HCT116 (cell line): ENCODE results near the gene TMEM150A. TPM values are rescaled to one million over a fixed set of nuclear protein-coding genes. Genes with fewer than 3 reads are reported as not detected.

Source experiments
- ATAC-seq: fragments of 200-7000 bp; cut with Tn5 transposase; 2 replicates; pipeline ENCODE4 v1.9.1; 2020; ENCODE audit warnings: mild to moderate bottlenecking, moderate library complexity
- BruUV-seq: library from RNA; stranded (reverse); fragments of 400-500 nt; replicated peaks from 2 replicates; lab custom pipeline; 2021; lab: Mats Ljungman, UMichigan
- CTCF ChIA-PET: fragments of 300-600 bp; sonication (Branson Sonifier 250); formaldehyde crosslinking; loops from one replicate; lab custom pipeline; 2021; ENCODE audit warnings: antibody characterized with exemption; lab: Charles Lee
- POLR2A ChIA-PET: fragments of 300-600, 350-600 bp; sonication (Branson Sonifier 250); formaldehyde crosslinking; loops from one replicate; lab custom pipeline; 2021; ENCODE audit warnings: antibody characterized with exemption; lab: Charles Lee
- RAD21 ChIA-PET, 2 experiments: fragments of 300-600 bp; sonication (Branson Sonifier 250); formaldehyde crosslinking; loops; one replicate each; lab custom pipeline; 2023; ENCODE audit warnings: low total read pairs in 2 of 2; ENCODE audit not compliant: uncharacterized antibody in 2 of 2, unreplicated experiment in 2 of 2, low non-redundant PET in 1 of 2; lab: Charles Lee
- DNase-seq: peaks from one replicate; pipeline ENCODE4 v3.0.0-alpha.2; 2010; ENCODE audit warnings: low read depth, low spot score
- H2AFZ ChIP-seq: fragments of 200-600 bp; shearing (Covaris generic), sonication (generic); 2 replicates; pipeline ENCODE4 v1.6.1; 2017; ENCODE audit warnings: low read depth, mixed run types, mixed read lengths, antibody characterized with exemption, low read length; ENCODE audit not compliant: poor library complexity, severe bottlenecking
- H3K27ac ChIP-seq: 2 replicates; pipeline ENCODE4 v1.5.1; 2012; ENCODE audit warnings: low read depth, low read length
- H3K27me3 ChIP-seq: fragments of 200-600 bp; sonication (generic); 2 replicates; pipeline ENCODE4 v1.6.1; 2016; ENCODE audit warnings: mixed run types, low read length, mixed read lengths; ENCODE audit not compliant: insufficient read depth
- H3K36me3 ChIP-seq, 2 experiments: fragments of 200-500 bp in 1 of 2; fragments of 200-600 bp in 1 of 2; sonication (Bioruptor generic) in 1 of 2; sonication (generic) in 1 of 2; 2 replicates each; pipeline versions ENCODE4 v1.5.1 to v1.6.1; 2014 to 2016; ENCODE audit warnings: low read length in 2 of 2, inconsistent platforms in 1 of 2, mixed read lengths in 1 of 2, mixed run types in 1 of 2; ENCODE audit not compliant: insufficient read depth in 2 of 2, control insufficient read depth in 1 of 2
- H3K4me1 ChIP-seq, 2 experiments: fragments of 200-600 bp in 1 of 2; sonication (generic) in 1 of 2; 2 replicates each; pipeline versions ENCODE4 v1.5.1 to v1.6.1; 2012 to 2017; ENCODE audit warnings: low read length in 2 of 2, inconsistent platforms in 1 of 2, mild to moderate bottlenecking in 1 of 2, mixed read lengths in 1 of 2, mixed run types in 1 of 2, moderate library complexity in 1 of 2; ENCODE audit not compliant: insufficient read depth in 2 of 2, control insufficient read depth in 1 of 2
- H3K4me2 ChIP-seq: fragments of 200-600 bp; sonication (generic); 2 replicates; pipeline ENCODE4 v1.6.1; 2017; ENCODE audit warnings: mixed run types, low read length, mixed read lengths
- H3K4me3 ChIP-seq, 2 experiments: fragments of 200-600 bp in 1 of 2; sonication (generic) in 1 of 2; replicated peaks in 1 of 2; 2 replicates each; pipeline ENCODE4 v1.5.1; 2011 to 2016; ENCODE audit warnings: low read length in 2 of 2, control low read depth in 1 of 2, low read depth in 1 of 2, mild to moderate bottlenecking in 1 of 2, mixed read lengths in 1 of 2, mixed run types in 1 of 2
- H3K79me2 ChIP-seq: fragments of 200-600 bp; sonication (generic); 2 replicates; pipeline ENCODE4 v1.6.1; 2017; ENCODE audit warnings: mild to moderate bottlenecking, mixed run types, low read length, moderate library complexity, mixed read lengths; ENCODE audit not compliant: insufficient read depth
- H3K9ac ChIP-seq: fragments of 200-600 bp; sonication (generic); 2 replicates; pipeline ENCODE4 v1.6.1; 2016; ENCODE audit warnings: low read length, mixed read lengths
- H3K9me2 ChIP-seq: fragments of 200-600 bp; sonication (generic), shearing (Covaris generic); 2 replicates; pipeline ENCODE4 v1.6.1; 2017; ENCODE audit warnings: mixed run types, mild to moderate bottlenecking, moderate library complexity; ENCODE audit not compliant: insufficient read depth
- H3K9me3 ChIP-seq, 2 experiments: fragments of 200-500 bp in 1 of 2; fragments of 200-600 bp in 1 of 2; sonication (Bioruptor generic) in 1 of 2; sonication (generic) in 1 of 2; 2 replicates each; pipeline ENCODE4 v1.6.1; 2014 to 2017; ENCODE audit warnings: low read length in 2 of 2, mixed read lengths in 2 of 2, inconsistent platforms in 1 of 2, low read depth in 1 of 2, mild to moderate bottlenecking in 1 of 2, mixed run types in 1 of 2, moderate library complexity in 1 of 2; ENCODE audit not compliant: control insufficient read depth in 1 of 2, insufficient read depth in 1 of 2
- H4K20me1 ChIP-seq: fragments of 200-600 bp; sonication (generic), shearing (Covaris generic); 2 replicates; pipeline ENCODE4 v1.6.1; 2017; ENCODE audit warnings: mixed run types, mild to moderate bottlenecking, moderate library complexity; ENCODE audit not compliant: insufficient read depth
- ATF3 ChIP-seq: IDR thresholded peaks from 2 replicates; pipeline ENCODE4 v1.6.1; 2012
- CBX3 ChIP-seq: IDR thresholded peaks from 2 replicates; pipeline ENCODE4 v1.6.1; 2012; ENCODE audit warnings: low read depth
- CEBPB ChIP-seq: IDR thresholded peaks from 2 replicates; pipeline ENCODE4 v1.6.1; 2012; ENCODE audit warnings: low read depth
- ELF1 ChIP-seq: IDR thresholded peaks from 2 replicates; pipeline ENCODE4 v1.6.1; 2012; ENCODE audit warnings: low read depth, borderline replicate concordance
- EZH2phosphoT487 ChIP-seq: fragments of 200-600 bp; IDR thresholded peaks from 2 replicates; pipeline ENCODE4 v1.6.1; 2018; ENCODE audit warnings: antibody characterized with exemption, borderline replicate concordance
- FOSL1 ChIP-seq: IDR thresholded peaks from 2 replicates; pipeline ENCODE4 v1.6.1; 2012; ENCODE audit warnings: low read depth
- JUND ChIP-seq: IDR thresholded peaks from 2 replicates; pipeline ENCODE4 v1.6.1; 2012
- MAX ChIP-seq: IDR thresholded peaks from 2 replicates; pipeline ENCODE4 v1.6.1; 2012
- POLR2A ChIP-seq: IDR thresholded peaks from 2 replicates; pipeline ENCODE4 v1.7.0; 2011; ENCODE audit warnings: borderline replicate concordance; ENCODE audit not compliant: insufficient read depth, insufficient read length; ENCODE audit errors: extremely low read depth
- POLR2AphosphoS5 ChIP-seq: IDR thresholded peaks from 2 replicates; pipeline ENCODE4 v1.6.1; 2011; ENCODE audit warnings: mild to moderate bottlenecking, low read depth, low read length, moderate library complexity
- SP1 ChIP-seq: IDR thresholded peaks from 2 replicates; pipeline ENCODE4 v1.6.1; 2012; ENCODE audit warnings: low read depth
- ZFX ChIP-seq: fragments of 450-650 bp; IDR thresholded peaks from 2 replicates; pipeline ENCODE4 v1.6.1; 2017
- ZNF274 ChIP-seq: fragments of 200-500 bp; sonication (Bioruptor generic); IDR thresholded peaks from 2 replicates; pipeline ENCODE4 v1.6.1; 2014; ENCODE audit warnings: mild to moderate bottlenecking, low read depth, low read length, inconsistent platforms
- intact Hi-C: fragments of 100-400 bp; cut with micrococcal nuclease; formaldehyde crosslinking; loops from 2 replicates; pipeline ENCODE4 v1.10.0; 2022
- total RNA-seq: library from RNA; stranded (reverse); gene quantifications from one replicate; pipeline ENCODE4 v1.2.1, GENCODE V29; 2021; ENCODE audit not compliant: unreplicated experiment
- TF ChIP-seq, protein P1 (sequence below): IDR thresholded peaks from 2 replicates; pipeline ENCODE4 v1.6.1; 2011; ENCODE audit warnings: mild to moderate bottlenecking, low read length, moderate library complexity; ENCODE audit not compliant: insufficient replicate concordance; ENCODE audit errors: extremely low read depth
- TF ChIP-seq, protein P2 (sequence below), 3 experiments: fragments of 200-600 bp in 1 of 3; sonication (generic) in 1 of 3; IDR thresholded peaks in 2 of 3; conservative IDR thresholded peaks in 1 of 3; 2 replicates each; pipeline ENCODE4 v1.5.1; 2012 to 2017; ENCODE audit warnings: low read depth in 2 of 3, low read length in 2 of 3, antibody characterized with exemption in 1 of 3, borderline replicate concordance in 1 of 3, control low read depth in 1 of 3, mild to moderate bottlenecking in 1 of 3, mixed read lengths in 1 of 3, mixed run types in 1 of 3, moderate library complexity in 1 of 3; ENCODE audit not compliant: insufficient read depth in 1 of 3

The TMEM150A gene
- total RNA-seq, 1 experiment from 2014 or later = 9.9 TPM

DNA sequence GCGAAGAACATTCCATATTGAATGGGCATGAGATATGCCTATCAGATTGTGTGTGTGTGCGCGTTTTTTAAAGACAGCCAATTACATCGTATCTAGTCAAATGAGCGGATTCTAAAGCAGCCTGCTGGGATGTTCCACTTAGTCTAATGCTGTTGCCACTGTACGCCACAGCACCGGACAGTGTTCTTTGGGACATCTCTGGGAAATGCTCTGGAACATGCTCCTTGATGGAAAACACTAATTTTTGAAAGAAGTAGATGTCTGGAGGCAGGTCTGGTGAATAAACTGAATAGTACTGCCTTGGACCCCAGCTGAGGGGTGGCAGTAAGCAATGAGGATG is 3.6 kb upstream of the TMEM150A start:
- RAD21 ChIA-PET = no interaction called here
- CTCF ChIA-PET = no interaction called here
- Histone ChIP-seq H3K4me2 (no peak overlapping the region), H3K9me3 (no peaks in the 10 kb centered on the region), H2AFZ (no peak overlapping the region), H3K79me2 (peaks cover 7% of the 10 kb centered on the region), H3K36me3 (peaks cover 6 to 16% of the 10 kb centered on the region in 2 experiments), H3K4me3 (no peak overlapping the region), H3K27me3 (no peaks in the 10 kb centered on the region), H3K27ac (no peak overlapping the region), H3K9me2 (no peaks in the 10 kb centered on the region), H3K4me1 (peaks cover 14 to 26% of the 10 kb centered on the region in 2 experiments), H4K20me1 (no peaks in the 10 kb centered on the region), H3K9ac (no peak overlapping the region)
- no peak for TF ChIP-seq ATF3
- TF ChIP-seq ZFX = no peak
- TF ChIP-seq SP1 = no peak
- TF ChIP-seq JUND = no peak
- TF ChIP-seq ZNF274 = no peak
- TF ChIP-seq EZH2phosphoT487 = no peak
- TF ChIP-seq POLR2A = no peak
- TF ChIP-seq FOSL1 = no peak
- no peak for TF ChIP-seq MAX
- TF ChIP-seq CEBPB = no peak
- no peak for TF ChIP-seq POLR2AphosphoS5
- no peak for TF ChIP-seq ELF1
- TF ChIP-seq, protein P1, sequence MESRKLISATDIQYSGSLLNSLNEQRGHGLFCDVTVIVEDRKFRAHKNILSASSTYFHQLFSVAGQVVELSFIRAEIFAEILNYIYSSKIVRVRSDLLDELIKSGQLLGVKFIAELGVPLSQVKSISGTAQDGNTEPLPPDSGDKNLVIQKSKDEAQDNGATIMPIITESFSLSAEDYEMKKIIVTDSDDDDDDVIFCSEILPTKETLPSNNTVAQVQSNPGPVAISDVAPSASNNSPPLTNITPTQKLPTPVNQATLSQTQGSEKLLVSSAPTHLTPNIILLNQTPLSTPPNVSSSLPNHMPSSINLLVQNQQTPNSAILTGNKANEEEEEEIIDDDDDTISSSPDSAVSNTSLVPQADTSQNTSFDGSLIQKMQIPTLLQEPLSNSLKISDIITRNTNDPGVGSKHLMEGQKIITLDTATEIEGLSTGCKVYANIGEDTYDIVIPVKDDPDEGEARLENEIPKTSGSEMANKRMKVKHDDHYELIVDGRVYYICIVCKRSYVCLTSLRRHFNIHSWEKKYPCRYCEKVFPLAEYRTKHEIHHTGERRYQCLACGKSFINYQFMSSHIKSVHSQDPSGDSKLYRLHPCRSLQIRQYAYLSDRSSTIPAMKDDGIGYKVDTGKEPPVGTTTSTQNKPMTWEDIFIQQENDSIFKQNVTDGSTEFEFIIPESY = no peak
- no peak for TF ChIP-seq CBX3
- TF ChIP-seq, protein P2, sequence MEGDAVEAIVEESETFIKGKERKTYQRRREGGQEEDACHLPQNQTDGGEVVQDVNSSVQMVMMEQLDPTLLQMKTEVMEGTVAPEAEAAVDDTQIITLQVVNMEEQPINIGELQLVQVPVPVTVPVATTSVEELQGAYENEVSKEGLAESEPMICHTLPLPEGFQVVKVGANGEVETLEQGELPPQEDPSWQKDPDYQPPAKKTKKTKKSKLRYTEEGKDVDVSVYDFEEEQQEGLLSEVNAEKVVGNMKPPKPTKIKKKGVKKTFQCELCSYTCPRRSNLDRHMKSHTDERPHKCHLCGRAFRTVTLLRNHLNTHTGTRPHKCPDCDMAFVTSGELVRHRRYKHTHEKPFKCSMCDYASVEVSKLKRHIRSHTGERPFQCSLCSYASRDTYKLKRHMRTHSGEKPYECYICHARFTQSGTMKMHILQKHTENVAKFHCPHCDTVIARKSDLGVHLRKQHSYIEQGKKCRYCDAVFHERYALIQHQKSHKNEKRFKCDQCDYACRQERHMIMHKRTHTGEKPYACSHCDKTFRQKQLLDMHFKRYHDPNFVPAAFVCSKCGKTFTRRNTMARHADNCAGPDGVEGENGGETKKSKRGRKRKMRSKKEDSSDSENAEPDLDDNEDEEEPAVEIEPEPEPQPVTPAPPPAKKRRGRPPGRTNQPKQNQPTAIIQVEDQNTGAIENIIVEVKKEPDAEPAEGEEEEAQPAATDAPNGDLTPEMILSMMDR (IDR thresholded peaks at IDR 0.05 in 2 of 3, conservative IDR thresholded peaks at IDR 0.05 in 1 of 3; ENCODE audit: borderline replicate concordance in 1 of 3, insufficient read depth in 1 of 3, low read depth in 2 of 3, low read length in 2 of 3) = no peak
- ATAC-seq (no peak), DNase-seq (no peak)
- POLR2A ChIA-PET = interaction anchor here (1.8 kb wide), 1 partner anchor 11 kb away, joined by 7 read pairs; the partner anchor contains the start of gene RNF181
- intact Hi-C loops = no loop called here
- BruUV-seq = no TSS peak
